Peyer's patch (tissue), 4 donors: Measurements from ENCODE around the gene LRRC1.

Source experiments
- POLR2A ChIP-seq, 2 donors: fragments of 450-650 bp; IDR thresholded peaks; one replicate each; pipeline ENCODE4 v1.5.1; 2017; ENCODE audit warnings: antibody characterized with exemption in 2 of 2, mild to moderate bottlenecking in 2 of 2, moderate library complexity in 2 of 2
- TF ChIP-seq, protein P1 (sequence below), 6 experiments: fragments of 450-650 bp in 4 of 6; fragments of 200-600 bp in 2 of 6; sonication (generic) in 1 of 6; IDR thresholded peaks; one replicate each; pipeline ENCODE4 v1.5.1; 2017 to 2019; ENCODE audit warnings: antibody characterized with exemption in 6 of 6, mild to moderate bottlenecking in 3 of 6, moderate library complexity in 1 of 6

DNA sequence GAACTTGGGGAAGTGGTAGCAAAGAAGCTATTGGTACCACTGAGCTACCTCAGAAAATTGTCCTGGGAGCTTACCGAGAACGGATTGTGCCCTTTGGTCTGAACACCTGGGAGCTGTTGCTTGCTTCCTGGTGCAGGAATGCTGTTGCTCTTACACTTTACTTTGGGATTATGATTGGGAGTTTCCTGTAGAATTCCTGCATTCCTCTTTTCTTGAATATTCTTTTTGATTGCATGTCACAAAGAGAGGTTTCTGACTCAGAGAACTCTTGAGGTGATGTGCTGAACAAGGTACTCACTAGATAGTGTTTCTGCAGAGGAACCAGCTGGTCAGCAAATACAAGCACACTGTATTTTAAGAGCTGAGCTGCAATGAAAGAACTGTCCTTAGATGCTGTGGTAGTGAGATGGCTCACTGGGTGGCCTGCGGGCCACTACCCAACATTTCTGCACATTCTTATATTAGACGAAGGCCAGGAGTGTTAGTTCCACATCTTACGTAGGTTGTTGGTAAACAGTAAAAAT, 35.0 kb downstream of the LRRC1 start:
- no peak for TF ChIP-seq POLR2A (IDR thresholded peaks at IDR 0.05)
- TF ChIP-seq, protein P1, sequence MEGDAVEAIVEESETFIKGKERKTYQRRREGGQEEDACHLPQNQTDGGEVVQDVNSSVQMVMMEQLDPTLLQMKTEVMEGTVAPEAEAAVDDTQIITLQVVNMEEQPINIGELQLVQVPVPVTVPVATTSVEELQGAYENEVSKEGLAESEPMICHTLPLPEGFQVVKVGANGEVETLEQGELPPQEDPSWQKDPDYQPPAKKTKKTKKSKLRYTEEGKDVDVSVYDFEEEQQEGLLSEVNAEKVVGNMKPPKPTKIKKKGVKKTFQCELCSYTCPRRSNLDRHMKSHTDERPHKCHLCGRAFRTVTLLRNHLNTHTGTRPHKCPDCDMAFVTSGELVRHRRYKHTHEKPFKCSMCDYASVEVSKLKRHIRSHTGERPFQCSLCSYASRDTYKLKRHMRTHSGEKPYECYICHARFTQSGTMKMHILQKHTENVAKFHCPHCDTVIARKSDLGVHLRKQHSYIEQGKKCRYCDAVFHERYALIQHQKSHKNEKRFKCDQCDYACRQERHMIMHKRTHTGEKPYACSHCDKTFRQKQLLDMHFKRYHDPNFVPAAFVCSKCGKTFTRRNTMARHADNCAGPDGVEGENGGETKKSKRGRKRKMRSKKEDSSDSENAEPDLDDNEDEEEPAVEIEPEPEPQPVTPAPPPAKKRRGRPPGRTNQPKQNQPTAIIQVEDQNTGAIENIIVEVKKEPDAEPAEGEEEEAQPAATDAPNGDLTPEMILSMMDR (IDR thresholded peaks at IDR 0.05): no peak
